K562 (cell line): ENCODE measurements around the gene GCNA.

Source experiments
- ARNT ChIP-seq, 2 experiments: fragments of 450-650 bp; IDR thresholded peaks; 2 replicates each; pipeline ENCODE4 v1.6.1; 2016; ENCODE audit warnings: mild to moderate bottlenecking in 1 of 2
- JUNB ChIP-seq: fragments of 450-650 bp; formaldehyde crosslinking; conservative IDR thresholded peaks from 2 replicates; pipeline ENCODE4 v1.4.0; 2020; ENCODE audit warnings: mild to moderate bottlenecking
- ZNF785 ChIP-seq: fragments of 250-450 bp; sonication (Bioruptor Pico); IDR thresholded peaks from 2 replicates; pipeline ENCODE4 v1.4.0; 2020; ENCODE audit warnings: mild to moderate bottlenecking
- TF ChIP-seq, protein P1 (sequence below): fragments of 450-650 bp; conservative IDR thresholded peaks from 2 replicates; pipeline ENCODE4 v1.6.1; 2016; ENCODE audit warnings: missing genetic modification characterization, low read depth, mild to moderate bottlenecking, control low read depth, missing compliant biosample characterization
- TF ChIP-seq, protein P2 (sequence below), 3 experiments: IDR thresholded peaks in 2 of 3; conservative IDR thresholded peaks in 1 of 3; 2 replicates each; pipeline ENCODE4 v1.5.1; 2011 to 2012; ENCODE audit warnings: low read length in 3 of 3, mild to moderate bottlenecking in 3 of 3, control low read depth in 2 of 3, improper control_type of control experiment in 1 of 3, inconsistent platforms in 1 of 3, low read depth in 1 of 3, mixed read lengths in 1 of 3, moderate library complexity in 1 of 3; ENCODE audit not compliant: insufficient read depth in 2 of 3

DNA sequence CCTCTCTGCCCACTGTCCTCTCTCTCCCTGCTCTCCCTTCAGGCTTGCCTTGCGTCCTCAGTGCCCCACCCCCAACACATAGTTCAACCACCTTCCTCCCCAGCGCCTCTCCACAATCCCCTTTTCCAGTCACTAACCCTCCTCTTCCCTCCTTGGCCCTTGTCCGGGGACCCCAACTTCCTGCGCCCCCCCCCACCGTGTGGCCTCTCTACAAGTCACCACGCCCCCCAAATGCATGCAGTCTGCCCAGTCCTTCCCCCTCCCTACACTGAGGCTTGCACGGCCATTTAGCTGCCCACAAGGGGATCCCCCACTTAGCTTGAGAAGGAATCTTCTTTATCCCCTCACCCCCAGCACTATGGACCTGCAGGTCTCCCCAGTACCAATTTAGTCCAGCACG, 39.5 kb downstream of the GCNA start:
- TF ChIP-seq JUNB (no peak), ZNF785 (no peak), ARNT (IDR thresholded peaks at IDR 0.05) (no peak)
- TF ChIP-seq, protein P1, sequence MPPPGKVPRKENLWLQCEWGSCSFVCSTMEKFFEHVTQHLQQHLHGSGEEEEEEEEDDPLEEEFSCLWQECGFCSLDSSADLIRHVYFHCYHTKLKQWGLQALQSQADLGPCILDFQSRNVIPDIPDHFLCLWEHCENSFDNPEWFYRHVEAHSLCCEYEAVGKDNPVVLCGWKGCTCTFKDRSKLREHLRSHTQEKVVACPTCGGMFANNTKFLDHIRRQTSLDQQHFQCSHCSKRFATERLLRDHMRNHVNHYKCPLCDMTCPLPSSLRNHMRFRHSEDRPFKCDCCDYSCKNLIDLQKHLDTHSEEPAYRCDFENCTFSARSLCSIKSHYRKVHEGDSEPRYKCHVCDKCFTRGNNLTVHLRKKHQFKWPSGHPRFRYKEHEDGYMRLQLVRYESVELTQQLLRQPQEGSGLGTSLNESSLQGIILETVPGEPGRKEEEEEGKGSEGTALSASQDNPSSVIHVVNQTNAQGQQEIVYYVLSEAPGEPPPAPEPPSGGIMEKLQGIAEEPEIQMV (tag), result no peak
- TF ChIP-seq, protein P2, sequence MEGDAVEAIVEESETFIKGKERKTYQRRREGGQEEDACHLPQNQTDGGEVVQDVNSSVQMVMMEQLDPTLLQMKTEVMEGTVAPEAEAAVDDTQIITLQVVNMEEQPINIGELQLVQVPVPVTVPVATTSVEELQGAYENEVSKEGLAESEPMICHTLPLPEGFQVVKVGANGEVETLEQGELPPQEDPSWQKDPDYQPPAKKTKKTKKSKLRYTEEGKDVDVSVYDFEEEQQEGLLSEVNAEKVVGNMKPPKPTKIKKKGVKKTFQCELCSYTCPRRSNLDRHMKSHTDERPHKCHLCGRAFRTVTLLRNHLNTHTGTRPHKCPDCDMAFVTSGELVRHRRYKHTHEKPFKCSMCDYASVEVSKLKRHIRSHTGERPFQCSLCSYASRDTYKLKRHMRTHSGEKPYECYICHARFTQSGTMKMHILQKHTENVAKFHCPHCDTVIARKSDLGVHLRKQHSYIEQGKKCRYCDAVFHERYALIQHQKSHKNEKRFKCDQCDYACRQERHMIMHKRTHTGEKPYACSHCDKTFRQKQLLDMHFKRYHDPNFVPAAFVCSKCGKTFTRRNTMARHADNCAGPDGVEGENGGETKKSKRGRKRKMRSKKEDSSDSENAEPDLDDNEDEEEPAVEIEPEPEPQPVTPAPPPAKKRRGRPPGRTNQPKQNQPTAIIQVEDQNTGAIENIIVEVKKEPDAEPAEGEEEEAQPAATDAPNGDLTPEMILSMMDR (IDR thresholded peaks at IDR 0.05 in 2 of 3, conservative IDR thresholded peaks at IDR 0.05 in 1 of 3; ENCODE audit: insufficient read depth in 2 of 3, low read depth in 1 of 3, low read length in 3 of 3), result no peak
